Globus pallidus (tissue), 1 donor: ENCODE data around the gene TDRD7.
"Not testable (repeated sequence)": the region's sequence is repeated elsewhere in the genome, so short reads cannot be mapped to it uniquely, and the experiment has no call there.

ENCODE experiments used
- DNase-seq: peaks from one replicate; pipeline ENCODE4 v3.0.0-alpha.2; 2015; ENCODE audit warnings: low spot score

Gene TDRD7

DNA sequence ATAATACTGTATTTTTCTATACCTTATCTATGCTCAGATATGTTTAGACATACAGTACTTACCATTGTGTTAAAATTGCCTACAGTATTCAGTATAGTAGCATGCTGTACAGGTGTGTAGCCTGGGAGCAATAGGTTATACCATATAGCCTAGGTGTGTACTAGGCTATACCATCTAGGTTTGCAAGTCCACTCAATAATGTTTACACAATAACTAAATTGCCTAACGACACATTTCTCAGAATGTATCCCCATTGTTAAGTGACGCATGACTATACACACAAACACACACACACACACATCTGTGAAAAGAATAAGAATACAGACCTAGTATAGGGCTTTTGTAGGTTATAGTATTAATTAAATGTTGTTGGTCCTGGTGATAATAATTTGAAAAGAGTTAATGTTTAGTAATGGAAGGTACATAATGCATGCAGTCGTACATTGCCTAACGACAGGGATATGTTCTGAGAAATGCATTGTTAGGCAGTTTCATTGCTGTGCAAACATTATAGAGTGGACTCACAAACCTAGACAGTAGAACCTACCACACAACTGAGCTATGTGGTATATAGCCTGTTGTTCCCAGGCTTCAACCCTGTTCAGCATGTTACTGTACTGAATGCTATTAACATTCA, 13.6 kb downstream of the TDRD7 start:
- no peak for DNase-seq

- no peak for DNase-seq
Measured at GRCh38 chr9:97425973-97426336, 14.1 kb downstream of the TDRD7 start.

DNA sequence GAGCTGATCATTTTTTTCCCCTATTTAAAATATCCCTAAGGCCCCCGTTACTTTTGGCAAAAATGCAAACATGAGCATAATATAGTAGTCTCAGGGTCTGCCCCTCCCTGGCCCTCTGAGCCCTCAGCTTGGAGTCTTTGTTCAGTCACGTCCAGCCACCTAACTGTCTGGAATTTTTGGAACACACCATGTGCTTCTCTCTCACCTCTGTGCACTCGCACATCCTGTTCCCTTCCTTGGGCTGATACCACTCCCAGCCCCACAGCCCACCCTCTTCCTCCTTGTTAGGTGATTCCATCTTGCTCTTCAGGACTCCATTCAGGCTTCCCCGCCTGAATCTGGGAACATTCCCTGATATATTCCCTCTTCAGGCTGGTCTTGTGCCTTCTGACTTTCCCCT, 16.0 kb downstream of the TDRD7 start:
- DNase-seq = no peak

- no peak for DNase-seq
Measured at GRCh38 chr9:97430316-97431043, 18.6 kb downstream of the TDRD7 start.

GRCh38 chr9:97431044-97431441, 19.1 kb downstream of the TDRD7 start:
- no peak for DNase-seq

DNA sequence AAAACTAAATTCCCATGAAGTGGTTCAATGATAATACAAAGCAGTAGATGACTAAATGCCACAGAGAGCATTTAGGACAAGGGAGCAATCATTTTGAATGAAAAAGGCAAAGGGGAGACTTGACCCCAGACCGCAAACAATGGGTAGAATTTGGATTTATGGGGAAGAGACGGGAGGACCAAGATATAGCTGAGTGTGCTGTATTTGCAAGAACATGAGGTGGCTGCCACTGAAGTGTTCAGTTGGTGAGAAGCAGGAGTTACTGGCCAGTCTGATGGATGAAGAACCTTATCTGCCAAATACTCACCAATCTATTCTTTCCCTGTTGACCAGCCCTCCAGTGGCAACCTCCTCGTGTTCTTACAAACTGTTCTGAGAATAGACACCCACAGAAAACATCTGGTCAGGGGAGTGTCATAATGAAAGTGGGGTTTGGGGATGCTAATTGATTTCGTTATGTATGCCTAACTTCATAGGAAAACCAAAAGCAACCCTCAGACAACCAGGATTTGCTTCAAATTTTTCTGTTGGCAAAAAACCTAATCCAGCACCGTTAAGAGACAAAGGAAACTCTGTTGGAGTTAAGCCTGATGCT, 19.8 kb downstream of the TDRD7 start:
- DNase-seq = no peak

- DNase-seq = no peak
Measured at GRCh38 chr9:97437051-97437600, 25.2 kb downstream of the TDRD7 start.

DNA sequence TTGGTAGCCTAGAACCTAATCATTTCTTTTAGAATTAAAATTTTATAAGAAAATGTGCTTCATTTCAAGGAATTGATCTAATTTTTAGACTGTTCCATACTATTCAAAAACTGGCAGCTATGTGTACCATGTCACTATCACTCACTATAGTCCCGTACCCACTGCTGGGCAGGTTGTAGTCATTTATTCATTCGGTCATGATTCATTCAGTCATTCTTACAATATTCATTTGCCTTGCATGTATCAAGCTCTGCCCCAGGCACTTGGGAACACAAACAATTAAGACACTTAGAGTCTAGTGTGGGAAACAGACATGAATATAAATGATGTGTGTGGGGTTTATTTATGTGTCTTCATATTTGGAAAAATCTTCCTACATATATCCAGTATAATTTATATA, 26.4 kb downstream of the TDRD7 start:
- DNase-seq = no peak

GRCh38 chr9:97438666-97439065, 26.8 kb downstream of the TDRD7 start:
- no peak for DNase-seq

- DNase-seq = no peak
Measured at GRCh38 chr9:97440160-97440559, 28.3 kb downstream of the TDRD7 start.

GRCh38 chr9:97441729-97442128, 29.8 kb downstream of the TDRD7 start:
- DNase-seq = no peak

- no peak for DNase-seq
Measured at GRCh38 chr9:97445119-97445701, 33.3 kb downstream of the TDRD7 start.

- no peak for DNase-seq
Measured at GRCh38 chr9:97447001-97447400, 35.1 kb downstream of the TDRD7 start.

- not testable (repeated sequence) for DNase-seq
Measured at GRCh38 chr9:97453573-97453972, 41.7 kb downstream of the TDRD7 start.

DNA sequence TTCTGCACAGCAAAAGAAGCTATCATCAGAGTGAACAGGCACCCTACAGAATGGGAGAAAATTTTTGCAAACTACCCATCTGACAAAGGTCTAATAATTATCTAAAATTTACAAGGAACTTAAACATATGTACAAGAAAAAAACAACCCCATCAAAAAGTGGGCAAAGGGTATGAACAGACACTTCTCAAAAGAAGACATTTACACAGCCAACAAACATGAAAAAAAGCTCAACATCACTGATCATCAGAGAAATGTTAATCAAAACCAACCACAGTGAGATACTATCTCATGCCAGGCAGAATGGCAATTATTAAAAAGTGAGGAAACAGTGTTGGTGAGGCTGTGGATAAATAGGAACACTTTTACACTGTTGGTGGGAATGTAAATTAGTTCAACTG, 44.9 kb downstream of the TDRD7 start:
- not testable (repeated sequence) for DNase-seq

- DNase-seq = no peak
Measured at GRCh38 chr9:97459326-97459725, 47.4 kb downstream of the TDRD7 start.

DNA sequence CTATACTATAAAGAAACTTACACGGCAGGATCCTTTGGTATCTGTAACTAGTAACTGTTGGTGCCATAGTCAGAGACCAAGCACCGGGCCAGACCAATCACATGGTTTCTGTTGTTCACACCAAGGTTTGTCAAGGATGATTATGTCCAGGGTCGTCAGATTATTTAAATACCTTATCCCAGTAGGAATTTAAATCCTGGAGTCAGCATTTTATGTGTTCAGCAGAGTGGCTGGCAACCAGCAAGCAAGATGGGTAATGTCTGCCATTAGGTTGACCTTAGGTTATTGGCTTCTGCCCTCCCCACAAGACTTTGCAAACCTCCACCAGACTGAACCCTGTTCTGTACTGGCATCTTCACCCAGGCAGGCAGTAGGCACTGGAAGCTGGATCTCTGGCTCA, 50.3 kb downstream of the TDRD7 start:
- no peak for DNase-seq

DNA sequence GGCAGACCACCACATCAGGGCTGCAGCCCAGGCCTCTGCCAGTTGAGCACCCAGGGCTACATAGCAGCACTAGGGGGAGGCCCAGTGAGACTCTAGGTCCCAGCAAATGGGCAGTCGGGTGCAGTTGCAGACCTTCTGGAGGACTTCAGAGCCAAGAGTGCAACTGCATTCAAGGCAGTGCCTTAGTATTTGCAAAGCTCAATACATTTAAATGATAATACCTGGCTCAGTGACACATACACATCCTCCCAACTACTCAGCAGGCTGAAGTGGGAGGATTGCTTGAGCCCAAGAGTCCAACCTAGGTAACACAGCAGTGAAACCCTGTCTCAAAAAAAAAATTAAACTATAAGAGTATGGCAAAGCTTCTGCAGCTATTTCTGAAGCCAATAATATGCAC, 51.0 kb downstream of the TDRD7 start:
- DNase-seq = no peak

- peak; percentile 92 for DNase-seq
Measured at GRCh38 chr9:97468658-97469448, 57.0 kb downstream of the TDRD7 start.

GRCh38 chr9:97470076-97470475, 58.2 kb downstream of the TDRD7 start:
- DNase-seq = peak; percentile 10

DNA sequence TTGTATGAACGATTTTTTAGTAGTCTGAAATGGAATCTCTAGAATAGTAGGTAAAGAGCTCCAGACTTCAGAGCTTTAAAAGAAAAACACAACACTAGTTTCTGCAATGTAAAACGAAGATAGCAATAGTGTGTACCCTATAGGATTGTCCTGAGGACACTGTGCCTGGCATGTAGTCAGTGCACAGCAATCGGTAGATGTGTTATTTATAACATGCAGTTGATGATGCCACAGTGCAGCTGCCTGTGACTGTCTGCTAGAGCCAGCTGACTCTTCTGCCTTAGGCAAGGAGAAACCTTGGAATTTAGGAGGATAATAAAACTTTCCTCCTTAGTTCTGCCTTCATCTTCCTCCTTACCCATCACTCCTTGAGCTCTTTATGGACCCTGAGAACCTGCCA, 61.8 kb downstream of the TDRD7 start:
- no peak for DNase-seq

- no peak for DNase-seq
Measured at GRCh38 chr9:97474372-97474925, 62.6 kb downstream of the TDRD7 start.
